Fibroblast of lung (primary cell): Measurements from ENCODE around the gene PTBP2. TPM values are rescaled to one million over a fixed set of nuclear protein-coding genes. Genes with fewer than 3 reads are reported as not detected.

Experiments
- DNase-seq, 2 donors: peaks; one replicate each; pipeline versions ENCODE4 v3.0.0 to v3.0.0-alpha.2; 2010; ENCODE audit warnings: low read depth in 2 of 2
- H2AFZ ChIP-seq: 2 replicates; pipeline ENCODE4 v1.5.1; 2012; ENCODE audit warnings: low read length, control low read depth, inconsistent platforms
- H3K27ac ChIP-seq: 2 replicates; pipeline ENCODE4 v1.5.1; 2011; ENCODE audit warnings: low read length, control low read depth; ENCODE audit not compliant: insufficient read depth
- H3K27me3 ChIP-seq: 2 replicates; pipeline ENCODE4 v1.5.1; 2011; ENCODE audit warnings: mild to moderate bottlenecking, low read length; ENCODE audit not compliant: control insufficient read depth, insufficient read depth
- H3K36me3 ChIP-seq: 2 replicates; pipeline ENCODE4 v1.5.1; 2011; ENCODE audit warnings: low read length; ENCODE audit not compliant: control insufficient read depth, insufficient read depth
- H3K4me1 ChIP-seq: 2 replicates; pipeline ENCODE4 v1.5.1; 2011; ENCODE audit warnings: low read length; ENCODE audit not compliant: control insufficient read depth, insufficient read depth; ENCODE audit errors: extremely low read depth
- H3K4me2 ChIP-seq: 2 replicates; pipeline ENCODE4 v1.5.1; 2011; ENCODE audit warnings: low read length, control low read depth; ENCODE audit not compliant: insufficient read depth; ENCODE audit errors: extremely low read depth
- H3K4me3 ChIP-seq, 4 experiments: fragments of 200-600 bp in 1 of 4; sonication (generic) in 1 of 4; replicated peaks in 1 of 4; 2 replicates each; pipeline ENCODE4 v1.5.1; 2011 to 2016; ENCODE audit warnings: low read length in 4 of 4, low read depth in 3 of 4, mild to moderate bottlenecking in 3 of 4, control low read depth in 2 of 4, inconsistent platforms in 1 of 4, mixed read lengths in 1 of 4; ENCODE audit not compliant: insufficient read depth in 1 of 4; ENCODE audit errors: control extremely low read depth in 1 of 4
- H3K79me2 ChIP-seq: 2 replicates; pipeline ENCODE4 v1.5.1; 2012; ENCODE audit warnings: mild to moderate bottlenecking, low read length, inconsistent platforms; ENCODE audit not compliant: control insufficient read depth, insufficient read depth
- H3K9ac ChIP-seq: 2 replicates; pipeline ENCODE4 v1.5.1; 2011; ENCODE audit warnings: mild to moderate bottlenecking, low read length, control low read depth; ENCODE audit not compliant: insufficient read depth
- H3K9me3 ChIP-seq: 2 replicates; pipeline ENCODE4 v1.5.1; 2012; ENCODE audit warnings: low read depth, low read length; ENCODE audit not compliant: control insufficient read depth, insufficient read depth
- H4K20me1 ChIP-seq: 2 replicates; pipeline ENCODE4 v1.5.1; 2011; ENCODE audit warnings: low read length; ENCODE audit not compliant: control insufficient read depth, insufficient read depth; ENCODE audit errors: extremely low read depth
- EZH2 ChIP-seq: IDR thresholded peaks from 2 replicates; pipeline ENCODE4 v1.5.1; 2012; ENCODE audit warnings: low read length, control low read depth, mild to moderate bottlenecking; ENCODE audit errors: missing control alignments
- polyA plus RNA-seq, 2 donors: library from polyadenylated mRNA; depleted of rRNA in 1 of 2; stranded (reverse) in 1 of 2; unstranded in 1 of 2; fragments of >200 nt; gene quantifications; 2 replicates each; pipeline ENCODE4 v1.2.1, GENCODE V29; 2011 to 2012; ENCODE audit warnings: missing spikeins in 1 of 2
- total RNA-seq: library from RNA; depleted of rRNA; stranded (reverse); fragments of >200 nt; gene quantifications from 2 replicates; pipeline ENCODE4 v1.2.1, GENCODE V29; 2014
- TF ChIP-seq, protein P1 (sequence below), 2 donors: IDR thresholded peaks in 1 of 2; conservative IDR thresholded peaks in 1 of 2; 1 replicate in 1 of 2; 2 replicates in 1 of 2; pipeline ENCODE4 v1.5.1; 2011 to 2012; ENCODE audit warnings: low read length in 2 of 2, control low read depth in 1 of 2, inconsistent platforms in 1 of 2, low read depth in 1 of 2, mild to moderate bottlenecking in 1 of 2

The PTBP2 gene
- total and polyA plus RNA-seq, 2 donors (not counting 1 experiment from before 2014, with no cell fraction given): 19.7 to 24.6 TPM

GRCh38 chr1:96747565-96747964 is 26.0 kb downstream of the PTBP2 start:
- Histone ChIP-seq H3K79me2 (peaks cover 81% of the 10 kb centered on the region), H3K4me2 (no peak overlapping the region), H3K9ac (no peak overlapping the region), H3K4me3 (no peak overlapping the region), H3K4me1 (no peaks in the 10 kb centered on the region), H3K9me3 (no peaks in the 10 kb centered on the region), H3K27ac (no peak overlapping the region), H2AFZ (no peak overlapping the region), H4K20me1 (no peaks in the 10 kb centered on the region), H3K36me3 (no peaks in the 10 kb centered on the region), H3K27me3 (no peaks in the 10 kb centered on the region)
- DNase-seq: no peak
- no peak for TF ChIP-seq EZH2
- TF ChIP-seq, protein P1, sequence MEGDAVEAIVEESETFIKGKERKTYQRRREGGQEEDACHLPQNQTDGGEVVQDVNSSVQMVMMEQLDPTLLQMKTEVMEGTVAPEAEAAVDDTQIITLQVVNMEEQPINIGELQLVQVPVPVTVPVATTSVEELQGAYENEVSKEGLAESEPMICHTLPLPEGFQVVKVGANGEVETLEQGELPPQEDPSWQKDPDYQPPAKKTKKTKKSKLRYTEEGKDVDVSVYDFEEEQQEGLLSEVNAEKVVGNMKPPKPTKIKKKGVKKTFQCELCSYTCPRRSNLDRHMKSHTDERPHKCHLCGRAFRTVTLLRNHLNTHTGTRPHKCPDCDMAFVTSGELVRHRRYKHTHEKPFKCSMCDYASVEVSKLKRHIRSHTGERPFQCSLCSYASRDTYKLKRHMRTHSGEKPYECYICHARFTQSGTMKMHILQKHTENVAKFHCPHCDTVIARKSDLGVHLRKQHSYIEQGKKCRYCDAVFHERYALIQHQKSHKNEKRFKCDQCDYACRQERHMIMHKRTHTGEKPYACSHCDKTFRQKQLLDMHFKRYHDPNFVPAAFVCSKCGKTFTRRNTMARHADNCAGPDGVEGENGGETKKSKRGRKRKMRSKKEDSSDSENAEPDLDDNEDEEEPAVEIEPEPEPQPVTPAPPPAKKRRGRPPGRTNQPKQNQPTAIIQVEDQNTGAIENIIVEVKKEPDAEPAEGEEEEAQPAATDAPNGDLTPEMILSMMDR (conservative IDR thresholded peaks at IDR 0.05 in 1 of 2, IDR thresholded peaks at IDR 0.05 in 1 of 2; ENCODE audit: low read depth in 1 of 2, low read length in 2 of 2): no peak

DNA sequence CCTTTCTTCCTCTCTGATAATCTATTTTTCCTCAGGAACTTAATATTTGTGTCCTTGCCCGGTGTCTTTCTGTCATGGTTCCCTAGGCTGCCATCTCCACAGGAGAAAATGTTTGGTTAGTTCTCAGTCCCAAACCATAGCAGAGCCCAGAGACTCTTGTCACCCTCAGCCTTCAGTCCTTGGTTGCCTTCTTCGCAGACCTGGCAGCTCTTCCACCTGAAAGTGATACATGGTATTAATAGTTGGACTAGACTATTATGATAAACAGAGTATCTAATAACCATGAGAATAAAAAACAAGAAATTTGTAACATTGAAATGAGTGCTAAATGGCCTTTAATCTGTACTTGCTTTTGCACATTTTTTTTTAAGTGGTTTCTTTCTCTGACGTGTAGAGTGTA is 26.5 kb downstream of the PTBP2 start:
- Histone ChIP-seq H3K9me3 (no peaks in the 10 kb centered on the region), H3K9ac (no peak overlapping the region), H3K27me3 (no peaks in the 10 kb centered on the region), H3K4me1 (no peaks in the 10 kb centered on the region), H2AFZ (no peak overlapping the region), H3K27ac (no peak overlapping the region), H3K79me2 (peaks cover 77% of the 10 kb centered on the region), H4K20me1 (no peaks in the 10 kb centered on the region), H3K4me3 (no peak overlapping the region), H3K36me3 (peaks cover 2% of the 10 kb centered on the region), H3K4me2 (no peak overlapping the region)
- no peak for TF ChIP-seq EZH2
- TF ChIP-seq, protein P1 (conservative IDR thresholded peaks at IDR 0.05 in 1 of 2, IDR thresholded peaks at IDR 0.05 in 1 of 2; ENCODE audit: low read depth in 1 of 2, low read length in 2 of 2): no peak
- DNase-seq: no peak

GRCh38 chr1:96749618-96750017 is 28.0 kb downstream of the PTBP2 start:
- Histone ChIP-seq H4K20me1 (no peaks in the 10 kb centered on the region), H3K27me3 (no peaks in the 10 kb centered on the region), H2AFZ (no peak overlapping the region), H3K9me3 (no peaks in the 10 kb centered on the region), H3K4me1 (no peaks in the 10 kb centered on the region), H3K4me2 (no peak overlapping the region), H3K27ac (no peak overlapping the region), H3K36me3 (peaks cover 2% of the 10 kb centered on the region), H3K4me3 (no peak overlapping the region), H3K9ac (no peak overlapping the region), H3K79me2 (peaks cover 63% of the 10 kb centered on the region)
- peak in 1 of 2 donors; percentile 14 for DNase-seq
- TF ChIP-seq EZH2: no peak
- TF ChIP-seq, protein P1 (conservative IDR thresholded peaks at IDR 0.05 in 1 of 2, IDR thresholded peaks at IDR 0.05 in 1 of 2; ENCODE audit: low read depth in 1 of 2, low read length in 2 of 2): no peak
